GM21786 (cell line): ENCODE measurements around the gene SLC16A8.

Source experiments
- ATAC-seq: cut with Tn5 transposase; IDR thresholded peaks from one replicate; pipeline ENCODE4 v1.9.1; 2021; ENCODE audit not compliant: unreplicated experiment

Gene SLC16A8

DNA sequence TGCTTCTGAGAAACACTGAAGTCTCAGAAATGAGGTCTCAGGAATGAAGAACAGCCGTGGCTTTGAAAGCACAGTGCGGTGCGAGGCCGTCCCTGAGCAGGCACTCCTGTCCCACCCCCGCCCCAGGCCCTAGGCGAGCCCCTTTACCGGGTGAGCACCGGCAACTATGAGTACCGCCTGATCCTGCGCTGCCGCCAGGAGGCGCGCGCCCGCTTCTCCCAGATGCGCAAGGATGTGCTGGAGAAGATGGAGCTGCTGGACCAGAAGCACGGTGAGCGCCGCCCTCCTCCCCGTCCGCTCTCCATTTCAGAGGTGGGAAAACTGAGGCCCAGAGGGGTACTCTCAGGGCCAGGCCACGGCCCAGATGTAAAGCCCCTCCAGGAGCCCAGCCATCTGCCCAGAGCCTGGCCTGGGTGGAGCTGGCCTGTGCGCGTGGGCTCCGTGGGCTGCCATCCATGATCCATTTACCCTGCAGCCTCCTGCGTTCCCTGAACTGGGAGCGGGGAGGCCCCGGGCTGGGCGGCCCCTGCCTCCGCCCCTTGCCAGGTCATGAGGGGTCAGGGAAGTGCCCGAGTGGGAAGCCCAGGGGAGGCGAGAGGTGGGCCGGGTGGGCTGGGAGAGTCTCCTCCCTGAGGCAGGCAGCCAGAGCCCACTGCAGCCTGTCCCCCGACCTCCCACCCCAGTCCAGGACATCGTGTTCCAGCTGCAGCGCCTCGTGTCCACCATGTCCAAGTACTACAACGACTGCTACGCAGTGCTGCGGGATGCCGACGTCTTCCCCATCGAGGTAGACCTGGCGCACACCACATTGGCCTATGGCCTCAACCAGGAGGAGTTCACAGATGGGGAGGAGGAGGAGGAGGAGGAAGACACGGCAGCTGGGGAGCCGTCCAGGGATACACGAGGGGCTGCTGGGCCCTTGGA lies 9.5 kb downstream of the SLC16A8 start:
- ATAC-seq, result no peak

GRCh38 chr22:38073150-38074130 lies 10.5 kb downstream of the SLC16A8 start:
- no peak for ATAC-seq

GRCh38 chr22:38072322-38073149 lies 11.4 kb downstream of the SLC16A8 start:
- ATAC-seq, result no peak

GRCh38 chr22:38071421-38072321 lies 12.3 kb downstream of the SLC16A8 start:
- ATAC-seq, result no peak

- ATAC-seq, result no peak
These were observed 13.6 kb downstream of the SLC16A8 start for GRCh38 chr22:38070250-38070921.

- no peak for ATAC-seq
These were observed 14.4 kb downstream of the SLC16A8 start for GRCh38 chr22:38069372-38070249.

DNA sequence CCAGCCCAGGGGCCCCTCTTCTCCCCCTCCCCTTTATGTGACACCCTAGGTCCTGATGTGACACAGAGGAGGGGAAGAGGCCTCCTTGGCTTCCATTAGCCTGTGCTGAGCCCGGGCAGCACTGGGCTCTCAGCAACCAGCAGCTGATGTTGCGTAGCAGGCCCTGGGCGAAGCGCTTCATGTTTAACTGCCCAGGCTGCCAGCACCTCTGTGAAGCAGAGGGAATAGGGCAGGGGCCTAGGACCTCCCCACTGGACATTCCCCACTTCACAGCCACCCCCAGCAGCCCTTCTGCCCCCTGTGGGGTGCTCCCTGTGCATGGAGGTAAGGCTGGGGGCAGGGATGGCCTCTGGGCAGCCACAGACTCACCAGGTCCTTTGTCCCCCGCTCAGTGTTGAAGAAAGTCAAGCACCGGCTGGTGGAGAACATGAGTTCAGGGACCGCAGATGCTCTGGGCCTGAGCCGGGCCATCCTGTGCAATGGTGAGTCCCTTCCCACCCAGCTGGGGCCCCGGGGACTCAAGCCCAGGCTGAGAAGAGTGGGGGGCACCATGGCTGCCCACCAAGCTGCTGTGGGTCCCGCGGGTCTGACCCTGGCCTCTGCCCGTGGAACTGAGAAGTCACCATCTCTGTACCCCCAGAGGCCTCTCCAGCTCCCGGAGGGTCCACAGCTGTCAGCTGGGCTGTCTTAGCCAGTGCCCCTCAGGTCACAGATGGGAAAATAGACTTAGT lies 15.2 kb downstream of the SLC16A8 start:
- no peak for ATAC-seq

DNA sequence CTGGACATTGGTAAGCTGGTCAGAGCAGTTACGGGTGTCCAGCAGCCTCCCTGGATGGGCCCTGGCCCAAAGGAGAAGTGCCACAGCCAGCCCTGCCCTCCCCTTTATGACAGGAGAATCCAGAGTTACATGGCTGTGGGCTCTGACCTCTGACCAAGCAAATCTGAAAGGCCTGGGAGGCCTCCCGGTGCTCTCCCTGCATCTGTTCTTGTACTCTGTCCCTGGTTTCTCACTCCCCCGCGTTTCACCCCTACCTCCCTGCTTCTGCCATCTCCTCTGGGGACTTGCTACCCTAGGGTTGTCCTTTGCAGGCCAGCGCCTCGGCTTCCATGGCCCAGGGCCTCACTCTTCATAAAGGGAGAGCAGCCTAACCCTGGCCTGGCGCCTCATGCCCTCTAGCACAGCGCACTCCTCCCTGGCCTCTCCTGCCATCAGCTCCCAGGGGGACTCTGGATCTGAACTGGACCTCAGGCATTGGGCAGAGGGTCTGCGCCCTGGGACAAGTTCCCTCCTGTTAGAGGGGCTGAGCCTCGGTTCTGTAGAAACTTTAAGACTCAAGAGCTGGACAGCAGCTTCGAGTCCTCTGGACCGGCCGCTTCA lies 16.1 kb downstream of the SLC16A8 start:
- ATAC-seq, result no peak

- no peak for ATAC-seq
These were observed 17.0 kb downstream of the SLC16A8 start for GRCh38 chr22:38067028-38067415.

DNA sequence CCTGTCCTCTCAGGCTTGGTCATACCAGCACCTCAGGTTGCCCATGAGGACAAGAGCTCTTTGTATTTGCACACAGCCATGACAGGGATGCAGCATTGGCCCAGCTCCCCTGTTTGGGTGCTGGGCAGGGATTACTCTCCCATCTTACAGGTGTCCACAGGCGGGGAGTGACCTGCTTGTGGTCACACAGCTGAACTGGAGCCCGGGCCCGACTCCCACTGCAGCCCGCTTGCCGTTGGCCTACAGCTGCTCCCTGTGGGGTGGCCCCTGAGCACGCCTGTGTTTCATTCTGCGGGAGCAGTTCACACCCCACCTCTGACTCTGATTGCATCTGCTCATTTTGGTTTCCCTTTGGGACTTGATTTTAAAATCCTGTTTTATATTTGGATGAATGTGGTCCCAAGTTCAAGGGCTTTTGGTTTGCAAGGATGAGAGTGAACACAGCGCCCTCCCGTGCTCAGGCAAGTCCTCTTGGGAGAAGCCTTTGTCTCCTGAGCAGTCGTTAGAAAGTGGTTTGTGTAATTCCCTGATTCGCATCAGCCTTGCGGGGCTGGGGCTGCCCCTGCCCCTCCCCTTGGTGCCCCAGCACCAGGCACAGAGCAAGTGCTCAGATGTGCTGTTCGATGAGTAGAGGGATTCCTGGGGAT lies 17.5 kb downstream of the SLC16A8 start:
- no peak for ATAC-seq

DNA sequence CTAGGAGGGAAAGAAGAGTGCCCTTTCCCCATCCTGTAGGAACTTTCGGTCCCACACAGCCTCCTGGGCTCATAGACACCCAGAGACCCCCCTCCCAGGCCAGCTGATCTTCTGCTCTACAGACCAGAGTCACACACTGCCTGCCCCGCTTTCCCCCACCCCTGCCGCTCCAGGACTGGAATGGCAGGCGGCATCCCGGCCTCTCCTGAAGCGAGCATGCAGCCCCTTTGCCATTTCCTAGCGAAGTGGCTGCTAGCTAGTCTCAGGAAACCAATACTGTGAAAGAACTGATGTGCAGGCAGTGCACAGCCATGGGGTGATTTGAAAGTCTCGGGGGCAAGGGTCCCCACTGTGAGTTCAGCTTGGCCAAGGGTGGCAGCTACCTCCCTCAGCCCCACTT lies 18.4 kb downstream of the SLC16A8 start:
- ATAC-seq, result no peak

GRCh38 chr22:38062791-38063190 lies 21.2 kb downstream of the SLC16A8 start:
- no peak for ATAC-seq

DNA sequence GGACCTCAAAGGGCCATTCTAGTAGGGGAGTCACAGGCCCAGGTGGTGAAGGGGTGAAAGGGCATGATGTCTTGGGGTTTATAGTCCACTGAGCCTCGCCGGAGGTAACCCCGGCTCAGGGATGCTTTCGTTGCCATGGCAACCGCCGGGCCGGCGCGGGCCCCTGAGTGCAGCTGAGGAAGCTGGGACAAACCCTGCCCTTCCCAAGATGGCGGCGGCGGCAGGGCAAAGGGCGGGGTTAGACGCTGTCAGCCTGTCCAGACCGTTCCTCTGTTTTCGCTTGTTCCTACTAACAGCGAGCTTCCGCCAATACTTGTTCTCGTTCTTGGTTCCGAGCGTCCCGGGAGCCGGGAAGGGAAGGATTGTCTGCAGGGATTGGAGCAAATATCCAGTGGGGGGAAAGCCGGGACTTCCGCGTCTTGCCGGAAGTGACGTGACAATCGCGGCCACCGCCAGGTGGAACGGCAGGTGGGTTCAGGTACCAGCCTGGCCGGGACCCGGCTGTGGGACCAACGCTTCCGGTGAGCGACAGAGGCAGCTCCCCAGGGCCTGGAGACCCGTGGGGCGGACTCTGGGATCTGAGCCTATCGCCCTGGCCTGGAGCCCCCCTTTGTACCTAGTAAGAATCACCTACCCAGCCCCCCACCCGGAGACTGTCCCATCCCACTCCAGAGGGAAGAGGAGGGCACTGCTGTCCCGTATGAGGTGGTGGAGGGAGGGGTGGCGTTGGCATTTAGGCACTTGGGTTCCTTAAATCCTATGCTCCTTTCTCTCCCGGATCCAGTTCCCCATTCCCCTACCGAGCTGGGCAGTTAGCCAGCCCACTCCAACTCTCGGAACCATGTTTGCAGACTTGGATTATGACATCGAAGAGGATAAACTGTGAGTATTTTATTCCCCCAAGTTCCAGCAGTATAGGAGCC lies 26.8 kb downstream of the SLC16A8 start, which contains the start of gene PICK1:
TSS of gene PICK1 (plus strand) at position 436 of the 923 bp plus-strand sequence. CDS start at position 842, 406 bp downstream.
- no peak for ATAC-seq

- ATAC-seq, result no peak
These were observed 31.8 kb downstream of the SLC16A8 start for GRCh38 chr22:38051900-38052862.
